GM19438 (cell line): ENCODE results near the gene UVSSA.

Experiments used
- ATAC-seq: cut with Tn5 transposase; IDR thresholded peaks from one replicate; pipeline ENCODE4 v1.9.1; 2021; ENCODE audit warnings: low read depth; ENCODE audit not compliant: unreplicated experiment

The UVSSA gene

GRCh38 chr4:1348014-1348513, 1.1 kb downstream of the UVSSA start:
- no peak for ATAC-seq

GRCh38 chr4:1348746-1349145, 1.7 kb downstream of the UVSSA start:
- no peak for ATAC-seq

- no peak for ATAC-seq
Observed at GRCh38 chr4:1349359-1350168, 2.6 kb downstream of the UVSSA start.

- no peak for ATAC-seq
Observed at GRCh38 chr4:1350169-1350520, 3.1 kb downstream of the UVSSA start.

GRCh38 chr4:1351854-1352566, 5.0 kb downstream of the UVSSA start:
- no peak for ATAC-seq

- ATAC-seq: no peak
Observed at GRCh38 chr4:1352567-1352900, 5.5 kb downstream of the UVSSA start.

- no peak for ATAC-seq
Observed at GRCh38 chr4:1353186-1354055, 6.4 kb downstream of the UVSSA start.

- no peak for ATAC-seq
Observed at GRCh38 chr4:1354136-1354982, 7.4 kb downstream of the UVSSA start.

- ATAC-seq: no peak
Observed at GRCh38 chr4:1354983-1355275, 7.9 kb downstream of the UVSSA start.

- ATAC-seq: no peak
Observed at GRCh38 chr4:1355378-1355777, 8.4 kb downstream of the UVSSA start.

GRCh38 chr4:1356181-1356998, 9.4 kb downstream of the UVSSA start:
- ATAC-seq: no peak

- ATAC-seq: no peak
Observed at GRCh38 chr4:1357356-1358248, 10.6 kb downstream of the UVSSA start.

- ATAC-seq: no peak
Observed at GRCh38 chr4:1358421-1359143, 11.6 kb downstream of the UVSSA start.

- no peak for ATAC-seq
Observed at GRCh38 chr4:1359144-1359501, 12.1 kb downstream of the UVSSA start.

- no peak for ATAC-seq
Observed at GRCh38 chr4:1359976-1360375, 13.0 kb downstream of the UVSSA start.

GRCh38 chr4:1360423-1361283, 13.6 kb downstream of the UVSSA start:
- no peak for ATAC-seq

- no peak for ATAC-seq
Observed at GRCh38 chr4:1361431-1361830, 14.4 kb downstream of the UVSSA start.
